GM12892 (cell line): ENCODE data around the gene ADGRF5.

Experiments
- POLR2A ChIP-seq: IDR thresholded peaks from 2 replicates; pipeline ENCODE4 v1.6.1; 2011; ENCODE audit warnings: low read depth, low read length, control low read depth
- POLR2AphosphoS5 ChIP-seq: IDR thresholded peaks from 2 replicates; pipeline ENCODE4 v1.6.1; 2011; ENCODE audit warnings: low read depth, low read length, control low read depth
- TAF1 ChIP-seq: IDR thresholded peaks from 2 replicates; pipeline ENCODE4 v1.6.1; 2011; ENCODE audit warnings: low read depth, mild to moderate bottlenecking, control low read depth, low read length, borderline replicate concordance

GRCh38 chr6:46914279-46914810 is 7.4 kb downstream of the ADGRF5 start:
- TF ChIP-seq POLR2A: no peak
- no peak for TF ChIP-seq TAF1
- no peak for TF ChIP-seq POLR2AphosphoS5
